Gastroesophageal sphincter (tissue), 4 donors: ENCODE measurements around the gene TNS3. TPM values are rescaled to one million over a fixed set of nuclear protein-coding genes. Genes with fewer than 3 reads are reported as not detected.

ENCODE experiments used
- ATAC-seq: fragments of 150-250 bp; one replicate; pipeline ENCODE4 v1.9.1; 2016; ENCODE audit warnings: mild to moderate bottlenecking, moderate library complexity
- H3K27ac ChIP-seq, 4 donors: fragments of 200-600 bp; sonication (generic) in 3 of 4; 1 replicate in 3 of 4; 2 replicates in 1 of 4; pipeline ENCODE4 v1.5.1; 2016 to 2019
- H3K27me3 ChIP-seq: fragments of 200-600 bp; sonication (generic); one replicate; pipeline ENCODE4 v1.5.1; 2019
- H3K36me3 ChIP-seq, 2 donors: fragments of 200-600 bp; sonication (generic); one replicate each; pipeline ENCODE4 v1.5.1; 2019; ENCODE audit warnings: control low read depth in 1 of 2
- H3K4me1 ChIP-seq, 3 donors: fragments of 200-600 bp; sonication (generic); 1 replicate in 2 of 3; 2 replicates in 1 of 3; pipeline ENCODE4 v1.5.1; 2016 to 2019; ENCODE audit warnings: control low read depth in 2 of 3
- H3K4me3 ChIP-seq, 2 donors: fragments of 200-600 bp; sonication (generic); one replicate each; pipeline ENCODE4 v1.5.1; 2019; ENCODE audit warnings: mild to moderate bottlenecking in 1 of 2, moderate library complexity in 1 of 2
- H3K9me3 ChIP-seq, 3 donors: fragments of 200-600 bp; sonication (generic); one replicate each; pipeline ENCODE4 v1.5.1; 2017 to 2019; ENCODE audit warnings: control low read depth in 2 of 3
- CTCF ChIP-seq, 4 experiments: fragments of 200-600 bp in 2 of 4; fragments of 450-650 bp in 2 of 4; sonication (generic) in 1 of 4; IDR thresholded peaks; one replicate each; pipeline ENCODE4 v1.5.1; 2017 to 2019; ENCODE audit warnings: antibody characterized with exemption in 4 of 4, mild to moderate bottlenecking in 2 of 4, moderate library complexity in 2 of 4
- EP300 ChIP-seq: sonication (generic); formaldehyde crosslinking; IDR thresholded peaks from one replicate; pipeline ENCODE4 v1.6.1; 2017; ENCODE audit warnings: antibody characterized with exemption, mild to moderate bottlenecking
- POLR2A ChIP-seq, 2 donors: fragments of 450-650 bp; IDR thresholded peaks; one replicate each; pipeline ENCODE4 v1.6.1; 2017; ENCODE audit warnings: antibody characterized with exemption in 2 of 2, mild to moderate bottlenecking in 2 of 2, moderate library complexity in 1 of 2
- POLR2AphosphoS5 ChIP-seq: sonication (generic); formaldehyde crosslinking; IDR thresholded peaks from one replicate; pipeline ENCODE4 v1.6.1; 2017; ENCODE audit warnings: antibody characterized with exemption
- WGBS, 2 donors: methylation state at CpG; one replicate each; pipeline ENCODE4 v1.1.5; 2018; ENCODE audit warnings: low coverage in 1 of 2; 5-methylcytosine and 5-hydroxymethylcytosine counted together
- total RNA-seq, 4 donors: library from RNA; depleted of rRNA; stranded (reverse); fragments of >200 nt; gene quantifications; one replicate each; pipeline ENCODE4 v1.1.0, GENCODE V29; 2016

The TNS3 gene
- total RNA-seq, 4 donors from 2014 or later, result 35.0 to 61.3 (median 45.1) TPM

GRCh38 chr7:47330026-47330425 is 251.9 kb downstream of the TNS3 start:
- no peaks in the 10 kb centered on the region for H3K9me3 ChIP-seq
- no peak for TF ChIP-seq POLR2AphosphoS5
- TF ChIP-seq EP300, result no peak
- TF ChIP-seq POLR2A (IDR thresholded peaks at IDR 0.05), result no peak
- TF ChIP-seq CTCF (IDR thresholded peaks at IDR 0.05), result no peak
- 50 to 79% methylated on average over 2 to 4 of the region's 6 CpGs for WGBS, 2 donors
- no peak overlapping the region for H3K4me3 ChIP-seq
- ATAC-seq, result no peak
- H3K27ac ChIP-seq, result peak overlapping the region in 3 of 4 donors; percentile 74 to 79 (median 78)
- peaks cover 0 to 9% of the 10 kb centered on the region in 2 donors for H3K36me3 ChIP-seq
- H3K27me3 ChIP-seq, result no peaks in the 10 kb centered on the region
- peaks cover 0 to 83% (median 26%) of the 10 kb centered on the region in 3 donors for H3K4me1 ChIP-seq

- ATAC-seq, result no peak
- Histone ChIP-seq H3K4me3 (no peak overlapping the region), H3K4me1 (peaks cover 0 to 78% (median 26%) of the 10 kb centered on the region in 3 donors), H3K27ac (peak overlapping the region in 3 of 4 donors; percentile 74 to 79 (median 78)), H3K36me3 (peaks cover 0 to 9% of the 10 kb centered on the region in 2 donors), H3K9me3 (no peaks in the 10 kb centered on the region), H3K27me3 (no peaks in the 10 kb centered on the region)
- 60 to 71% methylated on average over 1 to 2 of the region's 19 CpGs for WGBS, 2 donors
- TF ChIP-seq CTCF (IDR thresholded peaks at IDR 0.05), result no peak
- no peak for TF ChIP-seq POLR2A (IDR thresholded peaks at IDR 0.05)
- TF ChIP-seq POLR2AphosphoS5, result no peak
- no peak for TF ChIP-seq EP300
These were observed 252.5 kb downstream of the TNS3 start for GRCh38 chr7:47329320-47329926.

GRCh38 chr7:47328392-47329319 is 253.3 kb downstream of the TNS3 start:
- no peaks in the 10 kb centered on the region for H3K27me3 ChIP-seq
- H3K36me3 ChIP-seq, result peaks cover 0 to 9% of the 10 kb centered on the region in 2 donors
- H3K4me1 ChIP-seq, result peaks cover 0 to 71% (median 26%) of the 10 kb centered on the region in 3 donors
- peak overlapping the region in 1 of 2 donors; percentile 41 for H3K4me3 ChIP-seq
- no peaks in the 10 kb centered on the region for H3K9me3 ChIP-seq
- 78 to 85% methylated on average over 4 of the region's 7 CpGs for WGBS, 2 donors
- ATAC-seq, result peak; percentile 1
- no peak for TF ChIP-seq POLR2A (IDR thresholded peaks at IDR 0.05)
- peak overlapping the region in 3 of 4 donors; percentile 74 to 79 (median 78) for H3K27ac ChIP-seq

GRCh38 chr7:47327698-47328391 is 254.1 kb downstream of the TNS3 start:
- Histone ChIP-seq H3K4me3 (peak overlapping the region in 1 of 2 donors; percentile 41), H3K36me3 (peaks cover 0 to 9% of the 10 kb centered on the region in 2 donors), H3K4me1 (peaks cover 0 to 63% (median 20%) of the 10 kb centered on the region in 3 donors), H3K27me3 (no peaks in the 10 kb centered on the region), H3K27ac (peak overlapping the region in 3 of 4 donors; percentile 74 to 79 (median 78)), H3K9me3 (no peaks in the 10 kb centered on the region)
- ATAC-seq, result peak; percentile 92
- TF ChIP-seq CTCF (IDR thresholded peaks at IDR 0.05) (no peak), POLR2A (IDR thresholded peaks at IDR 0.05) (no peak), POLR2AphosphoS5 (peak; percentile 32), EP300 (no peak)
- 8% methylated on average over 10 of the region's 24 CpGs; no CpG with 5 or more reads in 1 of the 2 donors for WGBS, 2 donors

GRCh38 chr7:47327346-47327697 is 254.6 kb downstream of the TNS3 start:
- H3K4me3 ChIP-seq, result peak overlapping the region in 1 of 2 donors; percentile 41
- WGBS, 2 donors, result 80% methylated on average over 2 of the region's 7 CpGs; no CpG with 5 or more reads in 1 of the 2 donors
- ATAC-seq, result no peak
- H3K27ac ChIP-seq, result peak overlapping the region in 3 of 4 donors; percentile 74 to 79 (median 78)
- H3K9me3 ChIP-seq, result no peaks in the 10 kb centered on the region
- peaks cover 0 to 57% (median 20%) of the 10 kb centered on the region in 3 donors for H3K4me1 ChIP-seq
- TF ChIP-seq POLR2A (IDR thresholded peaks at IDR 0.05) (no peak), POLR2AphosphoS5 (no peak), CTCF (IDR thresholded peaks at IDR 0.05) (no peak), EP300 (no peak)
- peaks cover 0 to 9% of the 10 kb centered on the region in 2 donors for H3K36me3 ChIP-seq
- H3K27me3 ChIP-seq, result no peaks in the 10 kb centered on the region
